K562 (cell line): ENCODE measurements around the gene ASCL2. TPM values are rescaled to one million over a fixed set of nuclear protein-coding genes. Genes with fewer than 3 reads are reported as not detected.

ENCODE experiments used
- DPF2 ChIP-seq: fragments of 450-650 bp; IDR thresholded peaks from 2 replicates; pipeline ENCODE4 v1.6.1; 2016
- ETV5 ChIP-seq: sonication (generic); formaldehyde crosslinking; IDR thresholded peaks from 2 replicates; pipeline ENCODE4 v1.4.0; 2020; ENCODE audit warnings: low read depth, mild to moderate bottlenecking, missing genetic modification reagents
- HMG20B ChIP-seq: fragments of 250-450 bp; sonication (Bioruptor Pico); IDR thresholded peaks from 2 replicates; pipeline ENCODE4 v1.5.0; 2021; ENCODE audit warnings: mild to moderate bottlenecking
- ILF3 ChIP-seq: fragments of 450-650 bp; IDR thresholded peaks from 2 replicates; pipeline ENCODE4 v1.6.1; 2018; ENCODE audit warnings: antibody characterized with exemption, mild to moderate bottlenecking, moderate library complexity, borderline replicate concordance
- KDM1A ChIP-seq, 2 experiments: fragments of 450-650 bp; IDR thresholded peaks; 2 replicates each; pipeline ENCODE4 v1.6.1; 2016; ENCODE audit warnings: mild to moderate bottlenecking in 2 of 2
- NELFE ChIP-seq: IDR thresholded peaks from 2 replicates; pipeline ENCODE4 v1.6.1; 2011; ENCODE audit warnings: mild to moderate bottlenecking; ENCODE audit not compliant: insufficient read depth, insufficient read length
- SAFB ChIP-seq: fragments of 200-400 bp; formaldehyde crosslinking; IDR thresholded peaks from 2 replicates; pipeline ENCODE4 v1.6.1; 2017; ENCODE audit warnings: low read depth, low read length, borderline replicate concordance
- SNRNP70 ChIP-seq: fragments of 200-400 bp; formaldehyde crosslinking; optimal IDR thresholded peaks from 2 replicates; pipeline ENCODE3; 2017; ENCODE audit warnings: low read depth, low read length
- SRF ChIP-seq, 2 experiments: fragments of 250-450, 450-650 bp in 1 of 2; sonication (Bioruptor Pico) in 1 of 2; sonication (generic) in 1 of 2; formaldehyde crosslinking; IDR thresholded peaks; 2 replicates each; pipeline versions ENCODE4 v1.5.0 to v1.5.1; 2020 to 2022; ENCODE audit warnings: mild to moderate bottlenecking in 1 of 2, missing genetic modification reagents in 1 of 2
- TBL1XR1 ChIP-seq, 2 experiments: IDR thresholded peaks; 2 replicates each; pipeline ENCODE4 v1.6.1; 2012; ENCODE audit warnings: improper control_type of control experiment in 2 of 2, low read length in 2 of 2, mild to moderate bottlenecking in 1 of 2
- ZBTB40 ChIP-seq, 2 experiments: fragments of 450-650 bp in 1 of 2; sonication (generic) in 1 of 2; formaldehyde crosslinking in 1 of 2; IDR thresholded peaks; 2 replicates each; pipeline versions ENCODE4 v1.7.1 to v1.9.0; 2016 to 2022; ENCODE audit warnings: inconsistent platforms in 1 of 2, mild to moderate bottlenecking in 1 of 2, missing genetic modification reagents in 1 of 2
- ZNF431 ChIP-seq: sonication (generic); formaldehyde crosslinking; IDR thresholded peaks from 2 replicates; pipeline ENCODE4 v1.8.0; 2022; ENCODE audit warnings: mild to moderate bottlenecking, missing genetic modification reagents
- ZNF639 ChIP-seq, 2 experiments: fragments of 200-800 bp in 1 of 2; sonication (Bioruptor generic) in 1 of 2; sonication (generic) in 1 of 2; formaldehyde crosslinking in 1 of 2; IDR thresholded peaks in 1 of 2; conservative IDR thresholded peaks in 1 of 2; 2 replicates each; pipeline versions ENCODE4 v1.5.0 to v1.6.1; 2016 to 2020; ENCODE audit warnings: missing compliant biosample characterization in 1 of 2, missing genetic modification characterization in 1 of 2, missing genetic modification reagents in 1 of 2
- polyA plus RNA-seq, 8 experiments: library from polyadenylated mRNA; depleted of rRNA in 4 of 8; stranded (reverse) in 5 of 8; unstranded in 3 of 8; fragments of >200 nt; fragmentation: Nextera tagmentation in 2 of 8; fragmentation: Illumina TruSeq in 1 of 8; extraction: Ambion mirVana in 2 of 8; extraction: Trizol in 1 of 8; gene quantifications; 2 replicates each; pipeline versions ENCODE4 v1.2.1 to v1.2.3, GENCODE V29; 2011 to 2014; ENCODE audit warnings: inconsistent platforms in 1 of 8, missing spikeins in 1 of 8
- total RNA-seq, 7 experiments: library from RNA; depleted of rRNA in 6 of 7; stranded (reverse); fragments of >200 nt in 6 of 7; fragmentation: Illumina TruSeq in 2 of 7; extraction: Trizol in 2 of 7; gene quantifications; 2 replicates each; pipeline versions ENCODE4 v1.2.1 to v1.2.3, GENCODE V29; 2011 to 2021; ENCODE audit warnings: low replicate concordance in 1 of 7

Gene ASCL2
- total and polyA plus RNA-seq, 9 of the 15 experiments (the other 6 are each of a cell fraction or from before 2014, with no cell fraction given), result 0.11 to 1.4 (median 0.36) TPM; not detected in 2

GRCh38 chr11:2303627-2304505 is 33.5 kb upstream of the ASCL2 start (continued):
- peak; percentile 96 to 97 for TF ChIP-seq KDM1A (IDR thresholded peaks at IDR 0.05)
- no peak for TF ChIP-seq ILF3
- peak; percentile 67; the same call in 1 of the 2 replicates for TF ChIP-seq ETV5 (CRISPR knock-in tag)
- TF ChIP-seq NELFE, result no peak
- TF ChIP-seq SAFB, result no peak
- no peak for TF ChIP-seq HMG20B (CRISPR knock-in tag)
- peak; percentile 79 to 86 for TF ChIP-seq TBL1XR1 (IDR thresholded peaks at IDR 0.05; ENCODE audit: low read length in 2 of 2)
- TF ChIP-seq SNRNP70, result no peak
- TF ChIP-seq ZNF431, result no peak; the same call in 1 of the 2 replicates
- peak in 1 of 2 experiments; percentile 81; a peak in 1 of 4 replicates for TF ChIP-seq SRF (CRISPR knock-in tag; IDR thresholded peaks at IDR 0.05)
- TF ChIP-seq ZBTB40 (IDR thresholded peaks at IDR 0.05), result no peak
- TF ChIP-seq ZBTB40 (CRISPR knock-in tag; IDR thresholded peaks at IDR 0.05), result no peak
- TF ChIP-seq ZNF639 (CRISPR knock-in tag; conservative IDR thresholded peaks at IDR 0.05 in 1 of 2, IDR thresholded peaks at IDR 0.05 in 1 of 2), result peak in 1 of 2 experiments; percentile 93; a peak in 2 of 4 replicates
- peak; percentile 96 for TF ChIP-seq DPF2
